M059J (cell line): ENCODE measurements around the gene DENND1A. TPM values are rescaled to one million over a fixed set of nuclear protein-coding genes. Genes with fewer than 3 reads are reported as not detected.

Experiments used
- DNase-seq: peaks from one replicate; pipeline ENCODE4 v3.0.0-alpha.2; 2012; ENCODE audit warnings: low read depth
- total RNA-seq: library from RNA; depleted of rRNA; stranded (reverse); fragments of >200 nt; shearing (Covaris generic); gene quantifications from 2 replicates; pipeline ENCODE4 v1.2.3, GENCODE V29; 2014

Gene DENND1A
- total RNA-seq, 1 experiment from 2014 or later: 15.7 TPM

GRCh38 chr9:123617952-123618678, 311.8 kb downstream of the DENND1A start:
- no peak for DNase-seq

DNA sequence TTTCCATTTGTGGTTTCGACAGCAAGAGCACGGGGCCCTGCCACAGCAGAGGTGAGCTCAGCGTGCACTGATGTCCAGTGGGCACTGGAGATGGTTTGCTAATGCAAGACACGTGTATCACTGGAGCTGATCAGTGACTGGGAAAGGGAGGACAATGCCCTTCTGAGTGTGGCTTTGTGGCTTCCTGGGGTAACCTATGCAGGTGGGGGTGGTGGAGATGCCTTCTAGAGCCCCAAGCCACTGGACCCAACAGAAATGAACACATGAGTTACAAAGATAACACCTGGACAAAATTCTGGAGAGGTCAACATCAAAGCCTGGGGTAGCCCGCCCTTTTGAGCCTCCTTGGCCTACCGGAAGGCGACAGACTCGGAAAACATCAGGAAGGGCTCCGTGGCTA, 312.6 kb downstream of the DENND1A start:
- DNase-seq: no peak

DNA sequence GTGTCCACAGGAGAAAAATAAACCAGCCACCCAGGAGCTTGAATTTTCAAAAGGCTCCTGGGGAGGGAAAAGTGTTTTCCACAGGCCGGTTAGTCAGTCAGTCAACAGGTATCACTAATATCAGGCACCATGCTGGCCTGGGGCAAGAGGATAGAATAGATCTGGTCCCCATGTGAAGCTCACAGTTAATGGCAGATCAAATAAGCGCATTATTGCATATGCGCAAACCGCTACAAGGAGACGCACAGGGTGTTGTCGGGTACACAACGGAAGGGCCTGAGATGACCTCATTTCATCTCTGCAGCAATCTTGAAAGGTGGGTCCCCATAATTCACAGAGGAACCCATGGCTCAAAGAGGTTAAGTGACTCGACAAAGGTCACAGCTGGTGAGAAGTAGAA, 313.2 kb downstream of the DENND1A start:
- DNase-seq: no peak

GRCh38 chr9:123615381-123615780, 314.5 kb downstream of the DENND1A start:
- peak; percentile 4 for DNase-seq

DNA sequence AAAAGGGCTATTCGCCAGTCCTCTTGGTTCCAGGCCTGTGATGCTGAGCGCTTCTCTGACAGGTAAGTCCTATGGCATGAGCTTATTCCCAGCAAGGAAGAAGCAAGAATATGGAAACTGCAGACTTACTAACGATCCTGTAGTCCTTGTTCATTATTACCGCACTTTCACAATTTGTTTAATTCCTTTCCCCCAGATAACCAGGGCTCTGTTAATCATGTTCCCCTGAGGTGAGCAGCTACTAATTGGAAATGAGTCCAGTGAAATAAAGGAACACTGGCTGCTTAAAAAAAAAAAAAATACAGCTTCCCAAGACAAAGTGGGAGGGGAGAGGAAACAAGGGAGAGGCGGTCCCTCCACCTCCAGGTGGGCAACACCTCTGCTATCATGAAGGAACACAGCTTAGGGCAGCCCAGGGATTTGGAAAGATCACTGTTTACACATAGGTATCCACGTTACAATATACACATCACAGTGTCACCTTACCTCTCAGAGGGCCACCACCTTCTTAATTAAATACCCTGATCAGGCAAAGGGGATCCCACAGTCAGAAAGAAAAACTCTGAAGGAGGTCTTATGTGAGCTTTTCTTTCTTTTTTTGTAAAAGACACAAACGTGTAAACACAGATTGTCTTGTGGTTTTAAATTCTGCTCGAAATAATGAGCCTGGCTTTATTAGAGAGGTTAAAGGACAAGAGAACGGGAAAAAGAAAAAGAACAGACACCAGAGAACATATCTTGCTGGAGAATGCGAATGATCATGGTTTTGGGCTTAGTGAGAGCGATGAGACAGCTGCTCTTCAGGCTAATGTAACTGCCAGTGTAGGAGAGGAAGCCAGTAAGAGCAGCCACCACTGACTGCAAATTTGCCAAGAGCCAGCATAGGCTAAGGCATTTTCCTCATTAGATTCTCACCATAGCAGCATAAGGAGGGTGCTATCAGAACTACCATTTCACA, 315.3 kb downstream of the DENND1A start:
- no peak for DNase-seq

- no peak for DNase-seq
These were observed 318.7 kb downstream of the DENND1A start for GRCh38 chr9:123611226-123611625.

- no peak for DNase-seq
These were observed 320.1 kb downstream of the DENND1A start for GRCh38 chr9:123609844-123610243.

GRCh38 chr9:123608104-123608503, 321.8 kb downstream of the DENND1A start:
- DNase-seq: no peak

- DNase-seq: no peak
These were observed 322.4 kb downstream of the DENND1A start for GRCh38 chr9:123607479-123607878.

GRCh38 chr9:123606141-123606540, 323.8 kb downstream of the DENND1A start:
- no peak for DNase-seq

DNA sequence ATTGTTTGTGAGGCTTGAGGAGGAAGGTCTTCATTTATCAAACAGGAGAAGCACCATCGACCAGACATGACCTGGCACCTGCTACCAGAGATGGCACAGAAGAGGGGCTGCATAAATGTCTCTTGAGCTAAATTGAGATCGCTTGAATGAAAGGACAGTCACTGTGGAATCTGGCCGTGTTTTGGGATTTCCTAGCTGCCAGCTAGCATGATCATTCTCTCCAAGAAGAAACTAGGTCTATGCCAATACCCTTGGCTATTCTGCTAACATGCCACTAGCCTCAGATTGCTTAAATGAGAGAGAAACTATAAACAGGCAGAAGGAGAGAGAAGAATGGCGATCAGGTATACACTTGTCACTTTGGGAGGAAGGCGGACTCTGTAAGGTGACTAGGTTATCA, 324.6 kb downstream of the DENND1A start:
- no peak for DNase-seq

GRCh38 chr9:123604861-123605260, 325.1 kb downstream of the DENND1A start:
- DNase-seq: no peak

DNA sequence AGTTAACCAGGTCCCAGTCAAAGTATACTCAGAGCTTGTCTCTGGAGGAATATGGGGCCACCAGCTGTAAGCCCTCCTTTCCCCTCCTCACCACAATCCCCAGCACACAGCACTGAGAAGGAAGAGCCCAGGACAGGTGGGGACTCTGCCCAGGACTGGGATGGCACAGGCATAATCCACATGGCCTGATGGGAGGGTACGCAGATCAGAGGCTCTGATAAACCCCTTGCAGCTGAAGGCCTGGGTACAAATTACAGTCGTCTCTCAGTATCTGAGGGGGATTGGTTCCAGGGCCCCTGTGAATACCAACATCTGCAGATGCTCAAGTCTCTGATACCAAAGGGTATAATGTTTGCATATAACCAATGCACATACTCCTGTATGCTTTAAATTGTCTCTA, 328.1 kb downstream of the DENND1A start:
- no peak for DNase-seq

DNA sequence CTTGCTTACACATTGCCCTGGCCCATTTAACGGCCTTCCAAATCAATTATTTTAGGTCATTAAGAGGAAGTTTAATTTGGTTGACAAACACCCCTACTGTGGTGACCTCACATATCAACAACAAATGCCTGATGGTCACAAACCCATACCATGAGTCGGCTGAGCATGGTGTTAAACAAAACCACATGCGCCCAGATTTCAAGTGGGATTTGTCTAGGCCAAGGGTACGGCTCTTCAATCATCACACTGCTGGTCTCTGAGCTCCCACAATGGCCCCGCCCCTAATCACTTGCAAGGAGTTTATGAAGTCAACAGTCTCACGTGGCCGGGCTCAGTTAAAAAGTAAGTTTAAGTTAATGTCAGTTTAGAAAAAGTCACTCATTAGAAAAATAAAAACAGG, 330.1 kb downstream of the DENND1A start:
- DNase-seq: no peak

GRCh38 chr9:123597876-123598556, 331.9 kb downstream of the DENND1A start:
- DNase-seq: no peak

DNA sequence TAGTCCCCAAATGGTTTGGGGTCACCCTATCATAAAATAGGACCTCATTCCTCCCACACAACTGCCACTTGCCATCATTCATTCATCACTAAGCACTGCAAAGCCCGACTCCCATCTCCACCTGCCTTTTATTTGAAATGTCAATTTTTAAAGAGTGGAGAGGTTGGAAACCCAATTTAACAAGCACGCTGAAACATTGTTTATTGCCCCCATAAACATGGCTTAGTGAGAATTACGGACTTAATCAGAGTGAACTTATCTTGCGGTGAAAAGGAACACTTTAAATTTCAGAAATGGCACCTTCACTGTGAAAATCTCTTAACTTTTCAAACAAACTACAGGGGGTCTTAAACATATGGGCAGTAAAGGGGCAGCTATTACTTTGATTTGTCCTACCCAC, 332.9 kb downstream of the DENND1A start:
- no peak for DNase-seq

- DNase-seq: no peak
These were observed 338.6 kb downstream of the DENND1A start for GRCh38 chr9:123591283-123591682.

GRCh38 chr9:123590499-123590898, 339.4 kb downstream of the DENND1A start:
- DNase-seq: no peak

DNA sequence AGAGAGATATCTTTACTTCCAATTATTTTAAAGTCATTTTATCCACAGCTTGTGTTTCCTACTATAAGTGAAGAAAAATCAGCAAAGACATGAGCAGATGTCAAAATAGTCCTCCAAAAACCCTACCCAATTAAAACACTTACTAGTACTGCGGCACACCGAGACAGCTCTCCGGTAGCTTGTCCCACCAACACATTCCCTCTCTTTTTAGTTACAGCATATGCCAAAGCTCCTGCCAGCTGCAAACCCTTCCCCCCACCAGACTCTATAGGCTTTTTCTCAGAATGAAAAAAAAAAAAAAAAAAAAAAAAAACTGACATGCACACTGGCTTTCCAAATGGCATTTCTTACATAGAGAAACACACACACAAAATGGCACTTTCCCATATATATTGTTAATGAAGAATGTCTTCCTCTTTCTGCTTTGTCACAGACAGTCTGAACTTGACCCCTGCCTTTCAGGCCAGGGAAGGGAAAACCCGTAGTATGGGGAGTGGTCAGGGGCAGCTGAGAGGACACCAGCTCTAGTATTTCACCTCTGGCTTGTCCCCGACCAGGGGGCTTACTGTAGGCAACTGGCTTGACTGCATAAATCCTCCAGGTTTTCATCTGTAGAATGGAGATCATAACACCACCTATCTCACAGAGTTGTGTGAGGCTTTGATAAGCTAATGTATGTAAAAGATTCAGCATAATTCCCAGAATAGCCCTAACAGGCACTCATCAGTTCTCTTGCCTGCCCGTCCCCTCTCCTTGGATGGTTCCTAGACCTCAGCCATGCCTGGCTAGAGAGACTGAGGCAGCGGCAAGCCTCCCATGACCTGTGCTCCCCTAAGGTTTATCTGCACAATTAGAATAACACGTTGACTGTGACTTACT, 340.3 kb downstream of the DENND1A start:
- no peak for DNase-seq

DNA sequence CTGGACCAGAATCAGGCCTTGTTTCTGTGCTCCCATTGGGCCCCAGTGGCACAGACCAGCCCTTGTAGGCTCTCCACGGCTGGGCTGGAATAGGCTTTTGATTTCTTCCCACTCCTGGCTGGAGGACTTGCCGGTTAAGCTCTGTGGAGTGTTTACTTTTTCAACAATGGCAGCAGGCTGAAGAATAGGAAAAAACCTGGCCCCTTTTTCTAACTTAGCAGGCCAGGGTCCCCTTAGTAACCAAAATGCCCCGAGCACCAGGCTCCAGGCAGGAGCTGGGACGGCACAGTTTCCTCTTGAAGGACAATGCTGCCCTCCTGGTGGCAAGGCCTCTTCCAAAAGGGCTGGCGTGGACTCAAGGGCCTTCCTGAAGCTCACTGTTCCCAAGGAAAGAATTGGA, 343.7 kb downstream of the DENND1A start:
- DNase-seq: no peak
